Neuronal stem cell (in vitro differentiated cells): ENCODE data around the gene CYP2A6.
"Not testable (repeated sequence)": the region's sequence is repeated elsewhere in the genome, so short reads cannot be mapped to it uniquely, and the experiment has no call there.

Experiments used
- DNase-seq: peaks from one replicate; pipeline ENCODE4 v3.0.0-alpha.2; 2013; ENCODE audit warnings: low spot score
- H2AFZ ChIP-seq: one replicate; pipeline ENCODE4 v1.6.1; 2013; ENCODE audit warnings: mild to moderate bottlenecking, low read length, inconsistent platforms
- H2AK5ac ChIP-seq: 2 replicates; pipeline ENCODE4 v1.6.1; 2013; ENCODE audit warnings: low read depth, mild to moderate bottlenecking, inconsistent platforms, low read length, moderate library complexity, mixed read lengths
- H2BK120ac ChIP-seq: 2 replicates; pipeline ENCODE4 v1.6.1; 2013; ENCODE audit warnings: low read depth, mild to moderate bottlenecking, inconsistent platforms, low read length, moderate library complexity, mixed read lengths
- H2BK12ac ChIP-seq: one replicate; pipeline ENCODE4 v1.6.1; 2013; ENCODE audit warnings: low read length, inconsistent platforms
- H2BK15ac ChIP-seq: 2 replicates; pipeline ENCODE4 v1.6.1; 2013; ENCODE audit warnings: mild to moderate bottlenecking, low read length, inconsistent platforms, mixed read lengths
- H2BK5ac ChIP-seq: one replicate; pipeline ENCODE4 v1.6.1; 2013; ENCODE audit warnings: inconsistent platforms, mild to moderate bottlenecking, low read length, moderate library complexity
- H3K14ac ChIP-seq: one replicate; pipeline ENCODE4 v1.6.1; 2013; ENCODE audit warnings: low read length, inconsistent platforms
- H3K18ac ChIP-seq: 2 replicates; pipeline ENCODE4 v1.6.1; 2013; ENCODE audit warnings: low read length, inconsistent platforms
- H3K23ac ChIP-seq: 2 replicates; pipeline ENCODE4 v1.6.1; 2013; ENCODE audit warnings: low read depth, mild to moderate bottlenecking, mixed read lengths, low read length, inconsistent platforms; ENCODE audit not compliant: poor library complexity
- H3K27ac ChIP-seq: replicated peaks from 3 replicates; pipeline ENCODE4 v1.5.1; 2013; ENCODE audit warnings: low read length, inconsistent platforms
- H3K27me3 ChIP-seq, 3 experiments: 2 replicates each; pipeline ENCODE4 v1.6.1; 2013; ENCODE audit warnings: low read length in 3 of 3, mild to moderate bottlenecking in 2 of 3, inconsistent platforms in 1 of 3, low read depth in 1 of 3, mixed read lengths in 1 of 3, moderate library complexity in 1 of 3; ENCODE audit not compliant: control insufficient read depth in 3 of 3, insufficient read depth in 3 of 3
- H3K36me3 ChIP-seq, 2 donors: replicated peaks in 1 of 2; 2 replicates each; pipeline ENCODE4 v1.6.1; 2013; ENCODE audit warnings: low read length in 2 of 2; ENCODE audit not compliant: control insufficient read depth in 2 of 2, insufficient read depth in 2 of 2
- H3K4ac ChIP-seq: 2 replicates; pipeline ENCODE4 v1.6.1; 2013; ENCODE audit warnings: inconsistent platforms, mild to moderate bottlenecking, low read length, moderate library complexity
- H3K4me1 ChIP-seq, 2 donors: 1 replicate in 1 of 2; 2 replicates in 1 of 2; pipeline ENCODE4 v1.6.1; 2013; ENCODE audit warnings: low read length in 2 of 2, low read depth in 1 of 2; ENCODE audit not compliant: control insufficient read depth in 2 of 2, insufficient read depth in 1 of 2
- H3K4me2 ChIP-seq: one replicate; pipeline ENCODE4 v1.6.1; 2013; ENCODE audit warnings: mild to moderate bottlenecking, low read length, inconsistent platforms; ENCODE audit not compliant: insufficient read depth, poor library complexity, severe bottlenecking
- H3K4me3 ChIP-seq, 2 donors: 2 replicates each; pipeline ENCODE4 v1.5.1; 2013; ENCODE audit warnings: low read length in 2 of 2, mild to moderate bottlenecking in 2 of 2, inconsistent platforms in 1 of 2, moderate library complexity in 1 of 2
- H3K79me1 ChIP-seq: one replicate; pipeline ENCODE4 v1.6.1; 2013; ENCODE audit warnings: low read depth, mild to moderate bottlenecking, inconsistent platforms, low read length, moderate library complexity
- H3K9ac ChIP-seq: one replicate; pipeline ENCODE4 v1.6.1; 2013; ENCODE audit warnings: mild to moderate bottlenecking, low read depth, low read length, inconsistent platforms; ENCODE audit not compliant: poor library complexity
- H3K9me3 ChIP-seq, 2 donors: replicated peaks in 1 of 2; 2 replicates each; pipeline versions ENCODE3 to v1.6.1; 2013; ENCODE audit warnings: low read length in 2 of 2, mild to moderate bottlenecking in 2 of 2, inconsistent platforms in 1 of 2, low read depth in 1 of 2, mixed read lengths in 1 of 2, moderate library complexity in 1 of 2; ENCODE audit not compliant: control insufficient read depth in 2 of 2, insufficient read depth in 1 of 2
- H4K8ac ChIP-seq: one replicate; pipeline ENCODE4 v1.6.1; 2013; ENCODE audit warnings: low read depth, mild to moderate bottlenecking, inconsistent platforms, low read length, moderate library complexity
- H4K91ac ChIP-seq: one replicate; pipeline ENCODE4 v1.6.1; 2013; ENCODE audit warnings: low read length, low read depth, mild to moderate bottlenecking, inconsistent platforms; ENCODE audit not compliant: poor library complexity
- WGBS, 2 donors: extraction: QIAGEN DNeasy Blood & Tissue Kit; methylation state at CpG; one replicate each; pipeline ENCODE4 v1.1.7; 2013; ENCODE audit warnings: missing lambda C conversion rate in 2 of 2, mixed read lengths in 1 of 2; ENCODE audit not compliant: insufficient read length in 2 of 2, insufficient replicate concordance in 1 of 2; ENCODE audit errors: extremely low coverage in 2 of 2; 5-methylcytosine and 5-hydroxymethylcytosine counted together

CYP2A6 gene

DNA sequence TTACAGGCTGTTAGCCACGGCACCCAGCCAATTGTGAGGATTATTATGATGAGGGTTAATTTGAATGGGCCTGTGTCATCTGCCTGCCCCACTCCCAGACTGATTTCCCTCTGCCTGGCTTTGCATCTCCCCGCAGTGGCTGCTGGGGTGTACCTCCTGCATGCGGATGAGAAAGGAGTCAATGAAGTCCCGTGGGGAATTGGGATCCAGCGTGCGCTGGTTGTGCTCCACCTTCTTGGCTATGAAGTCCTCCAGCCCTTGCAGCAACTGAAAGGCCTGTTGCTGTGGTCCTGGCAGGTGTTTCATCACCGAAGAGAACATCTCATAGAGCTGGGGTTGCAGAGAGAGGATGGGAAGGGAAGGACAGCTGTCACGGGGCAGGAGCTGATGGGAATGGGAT is 3.5 kb downstream of the CYP2A6 start:
- H3K4me1 ChIP-seq, H2AK5ac ChIP-seq, H4K91ac ChIP-seq, H3K14ac ChIP-seq, H2BK5ac ChIP-seq, H3K23ac ChIP-seq, H3K4me3 ChIP-seq, H4K8ac ChIP-seq, H2BK15ac ChIP-seq, H3K4ac ChIP-seq, H3K79me1 ChIP-seq, H3K4me2 ChIP-seq, H3K9ac ChIP-seq, H2BK120ac ChIP-seq, DNase-seq, H3K9me3 ChIP-seq, H3K36me3 ChIP-seq, H3K27ac ChIP-seq, H3K18ac ChIP-seq, H2BK12ac ChIP-seq, H2AFZ ChIP-seq: not testable (repeated sequence)
- no CpG with 5 or more reads among the region's 8 CpGs for WGBS, 2 donors
- H3K27me3 ChIP-seq, result peaks cover 0 to 30% (median 9%) of the 10 kb centered on the region in 3 experiments

DNA sequence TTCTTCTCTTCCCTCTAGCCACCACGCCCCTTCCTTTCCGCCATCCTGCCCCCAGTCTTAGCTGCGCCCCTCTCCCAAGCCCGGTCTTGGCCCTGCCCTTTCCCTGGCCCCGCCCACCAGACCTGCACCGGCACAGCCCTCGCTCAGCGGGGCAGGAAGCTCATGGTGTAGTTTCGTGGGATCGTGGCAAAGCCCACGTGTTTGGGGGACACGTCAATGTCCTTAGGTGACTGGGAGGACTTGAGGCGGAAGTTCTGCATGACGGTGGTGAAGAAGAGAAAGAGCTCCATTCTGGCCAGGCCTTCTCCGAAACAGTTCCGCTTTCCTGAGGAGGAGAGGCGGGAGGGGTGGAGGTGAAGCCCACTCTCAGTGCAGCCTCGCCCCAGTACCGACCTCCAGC is 6.6 kb downstream of the CYP2A6 start:
- H2BK5ac ChIP-seq, H3K27ac ChIP-seq, H2AFZ ChIP-seq, H2BK15ac ChIP-seq, H3K36me3 ChIP-seq, H3K4me1 ChIP-seq, H2AK5ac ChIP-seq, H2BK12ac ChIP-seq, H3K4ac ChIP-seq, H3K14ac ChIP-seq, H3K9ac ChIP-seq, H4K8ac ChIP-seq, H3K18ac ChIP-seq, H4K91ac ChIP-seq, H3K23ac ChIP-seq, H3K79me1 ChIP-seq, H3K9me3 ChIP-seq, H3K4me2 ChIP-seq, H2BK120ac ChIP-seq, DNase-seq, H3K4me3 ChIP-seq: not testable (repeated sequence)
- WGBS, 2 donors, result no CpG with 5 or more reads among the region's 19 CpGs
- peaks cover 0 to 21% (median 2%) of the 10 kb centered on the region in 3 experiments for H3K27me3 ChIP-seq

DNA sequence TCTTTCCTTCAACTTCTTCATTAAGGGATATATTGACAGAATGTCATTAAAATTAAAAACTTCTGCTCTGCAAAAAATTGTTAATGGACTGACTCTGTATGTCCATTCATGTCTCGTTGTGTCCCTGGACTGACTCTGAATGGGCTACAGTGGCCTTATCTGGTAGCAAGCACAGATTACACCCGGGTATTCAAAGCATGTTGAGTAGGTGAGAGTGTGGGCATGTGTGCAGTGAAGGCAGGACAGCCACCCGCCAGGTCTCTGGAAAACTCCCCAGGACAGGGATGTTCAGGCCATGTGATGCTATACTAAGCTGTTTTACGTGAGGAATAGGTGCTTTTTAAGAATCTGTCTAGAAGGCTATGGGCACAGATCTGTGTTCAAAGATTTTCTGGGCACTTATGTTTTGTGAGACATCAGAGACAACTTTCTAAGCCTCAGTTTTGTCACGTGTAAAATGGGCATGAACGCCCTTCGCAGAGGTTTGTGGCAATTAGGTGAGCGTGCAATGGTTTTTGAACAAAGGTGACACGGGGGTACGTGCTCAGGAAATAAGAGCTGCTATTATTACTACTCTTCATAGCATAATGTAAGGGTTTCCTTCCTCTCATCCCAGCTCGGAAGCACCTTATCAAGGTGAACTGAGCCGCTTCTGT is 7.1 kb downstream of the CYP2A6 start:
- not testable (repeated sequence) for H3K14ac ChIP-seq, H3K4me3 ChIP-seq, H4K8ac ChIP-seq, H2AFZ ChIP-seq, H2BK15ac ChIP-seq, H3K27ac ChIP-seq, H3K9ac ChIP-seq, H2BK12ac ChIP-seq, H3K9me3 ChIP-seq, DNase-seq, H3K79me1 ChIP-seq, H2AK5ac ChIP-seq, H3K4me1 ChIP-seq, H3K18ac ChIP-seq, H3K4me2 ChIP-seq, H2BK5ac ChIP-seq, H2BK120ac ChIP-seq, H3K36me3 ChIP-seq, H3K23ac ChIP-seq, H3K4ac ChIP-seq, H4K91ac ChIP-seq
- H3K27me3 ChIP-seq, result peaks cover 0 to 18% (median 2%) of the 10 kb centered on the region in 3 experiments
- WGBS, 2 donors, result no CpG with 5 or more reads among the region's 12 CpGs

DNA sequence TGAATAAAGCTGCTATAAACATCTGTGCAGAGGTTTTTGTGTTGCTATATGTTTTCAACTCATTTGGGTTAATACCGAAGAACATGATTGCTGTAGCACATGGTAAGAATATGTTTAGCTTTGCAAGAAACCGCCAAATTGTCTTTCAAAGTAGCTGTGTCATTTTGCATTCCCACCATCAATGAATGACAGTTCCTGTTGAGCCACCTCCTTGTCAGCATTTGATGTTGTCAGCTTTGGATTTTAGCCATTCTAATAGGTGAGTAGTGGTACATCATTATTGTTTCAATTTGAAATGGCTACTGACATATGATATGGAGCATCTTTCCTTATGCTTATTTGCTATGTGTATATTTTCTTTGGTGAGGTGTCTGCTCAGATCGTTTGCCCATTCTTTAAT is 8.2 kb downstream of the CYP2A6 start:
- not testable (repeated sequence) for H3K36me3 ChIP-seq, H3K4me1 ChIP-seq, H2BK12ac ChIP-seq, H3K18ac ChIP-seq, H2BK5ac ChIP-seq, H2AK5ac ChIP-seq, H2BK120ac ChIP-seq, H3K9ac ChIP-seq, H3K14ac ChIP-seq, H3K4ac ChIP-seq, H4K91ac ChIP-seq, H4K8ac ChIP-seq, H3K79me1 ChIP-seq, H3K27ac ChIP-seq, H2BK15ac ChIP-seq, H3K9me3 ChIP-seq, H3K4me3 ChIP-seq, H2AFZ ChIP-seq, H3K23ac ChIP-seq, H3K4me2 ChIP-seq, DNase-seq
- WGBS, 2 donors, result no CpG with 5 or more reads among the region's 3 CpGs
- peaks cover 0 to 14% (median 0%) of the 10 kb centered on the region in 3 experiments for H3K27me3 ChIP-seq
